LNCaP clone FGC (cell line): Measurements from ENCODE around the gene RHCG.
A peak's percentile ranks its signal among the peaks of the same experiment; 100 is the strongest.

ENCODE experiments used
- DNase-seq: peaks from one replicate; pipeline ENCODE4 v3.0.0-alpha.2; 2011; ENCODE audit warnings: low read depth
- H3K4me3 ChIP-seq: 2 replicates; pipeline ENCODE4 v1.5.1; 2011; ENCODE audit warnings: mild to moderate bottlenecking, low read depth, low read length, control low read depth
- TF ChIP-seq, protein P1 (sequence below): IDR thresholded peaks from 2 replicates; pipeline ENCODE4 v1.5.1; 2012; ENCODE audit warnings: mild to moderate bottlenecking; ENCODE audit not compliant: control insufficient read depth, insufficient read depth; ENCODE audit errors: extremely low read depth

Gene RHCG

GRCh38 chr15:89497231-89497630, 848 bp upstream of the RHCG start:
- no peak for DNase-seq
- no peak overlapping the region for H3K4me3 ChIP-seq
- TF ChIP-seq, protein P1, sequence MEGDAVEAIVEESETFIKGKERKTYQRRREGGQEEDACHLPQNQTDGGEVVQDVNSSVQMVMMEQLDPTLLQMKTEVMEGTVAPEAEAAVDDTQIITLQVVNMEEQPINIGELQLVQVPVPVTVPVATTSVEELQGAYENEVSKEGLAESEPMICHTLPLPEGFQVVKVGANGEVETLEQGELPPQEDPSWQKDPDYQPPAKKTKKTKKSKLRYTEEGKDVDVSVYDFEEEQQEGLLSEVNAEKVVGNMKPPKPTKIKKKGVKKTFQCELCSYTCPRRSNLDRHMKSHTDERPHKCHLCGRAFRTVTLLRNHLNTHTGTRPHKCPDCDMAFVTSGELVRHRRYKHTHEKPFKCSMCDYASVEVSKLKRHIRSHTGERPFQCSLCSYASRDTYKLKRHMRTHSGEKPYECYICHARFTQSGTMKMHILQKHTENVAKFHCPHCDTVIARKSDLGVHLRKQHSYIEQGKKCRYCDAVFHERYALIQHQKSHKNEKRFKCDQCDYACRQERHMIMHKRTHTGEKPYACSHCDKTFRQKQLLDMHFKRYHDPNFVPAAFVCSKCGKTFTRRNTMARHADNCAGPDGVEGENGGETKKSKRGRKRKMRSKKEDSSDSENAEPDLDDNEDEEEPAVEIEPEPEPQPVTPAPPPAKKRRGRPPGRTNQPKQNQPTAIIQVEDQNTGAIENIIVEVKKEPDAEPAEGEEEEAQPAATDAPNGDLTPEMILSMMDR, result no peak

DNA sequence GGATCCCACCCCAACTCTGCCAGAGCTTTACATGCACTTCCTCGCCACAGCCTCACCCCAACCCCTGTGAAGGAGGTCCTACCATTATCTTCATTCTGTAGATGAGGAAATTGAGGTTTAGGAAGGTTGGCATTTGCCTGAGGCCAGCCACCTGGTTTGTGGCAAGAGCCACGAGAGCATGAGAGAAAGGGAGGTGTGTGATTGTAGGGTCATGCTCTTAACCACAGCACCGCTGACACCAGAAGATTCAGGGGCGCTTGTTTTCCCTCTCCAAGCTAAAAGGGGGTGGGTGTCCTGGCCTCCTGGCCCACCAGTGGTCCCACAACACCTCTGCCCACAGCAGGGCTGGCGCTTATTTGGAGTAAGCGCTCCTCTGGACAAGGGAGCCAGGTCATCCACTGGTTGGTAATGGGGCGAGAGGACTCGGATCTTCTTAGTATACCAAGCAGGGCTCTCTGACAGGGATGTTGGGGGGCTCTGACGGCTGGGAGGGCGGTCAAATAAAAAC, 691 bp downstream of the RHCG start:
- no peak for DNase-seq
- H3K4me3 ChIP-seq, result no peak overlapping the region
- TF ChIP-seq, protein P1, result no peak

DNA sequence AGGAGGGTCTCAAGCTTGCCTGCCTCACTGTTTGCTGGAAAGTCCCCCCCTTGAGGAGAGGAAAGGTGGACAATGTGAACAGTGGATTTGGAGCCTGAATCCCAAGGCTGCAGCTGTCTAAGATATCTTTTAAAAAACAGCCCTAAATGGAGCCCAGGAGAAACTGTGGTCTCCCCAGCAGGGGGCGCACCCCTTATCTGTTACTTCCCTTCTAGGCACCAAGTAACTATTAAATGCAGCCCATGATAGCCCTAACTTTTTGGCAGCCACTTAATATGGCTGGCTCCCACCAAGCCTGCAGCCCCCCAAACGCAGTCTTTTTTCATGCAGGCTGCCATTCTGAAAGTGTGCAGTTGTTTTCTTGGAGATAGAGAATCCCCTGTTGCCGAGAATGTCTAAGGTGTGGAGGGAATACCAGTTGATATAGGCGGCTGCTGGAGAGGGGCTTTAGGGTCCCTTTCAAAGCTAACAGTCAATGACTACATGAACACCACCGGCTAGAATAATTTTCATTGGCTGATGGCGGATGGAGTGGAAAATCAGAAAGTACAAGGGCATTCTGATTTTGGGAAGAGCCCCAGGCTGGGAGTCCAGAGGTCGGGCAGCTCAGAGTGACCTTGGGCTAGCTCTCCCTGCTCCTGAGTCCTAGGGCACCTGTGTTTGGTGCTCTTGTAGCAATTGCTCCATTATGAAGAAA, 1.3 kb downstream of the RHCG start:
- no peak for DNase-seq
- TF ChIP-seq, protein P1, result peak; percentile 33; the same call in 1 of the 2 replicates
- H3K4me3 ChIP-seq, result no peak overlapping the region

DNA sequence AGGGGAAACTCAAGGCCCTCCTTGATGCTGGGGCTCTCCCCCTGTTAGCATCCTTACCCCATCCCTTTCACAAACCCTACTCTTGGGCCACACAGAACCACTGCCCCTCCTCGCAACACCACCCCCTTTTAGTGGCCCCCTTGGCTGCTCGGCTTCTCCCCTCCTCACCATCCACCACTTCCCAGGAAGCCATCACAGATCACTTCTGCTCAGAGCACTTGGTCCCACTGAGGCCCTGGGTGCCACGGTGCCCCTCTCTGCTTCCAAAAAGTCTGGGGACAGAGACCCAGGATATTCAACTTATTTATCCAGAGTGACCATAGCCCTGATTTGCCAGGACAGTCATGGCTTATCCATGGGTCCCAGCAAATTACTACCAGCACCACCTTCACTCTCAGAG, 2.4 kb downstream of the RHCG start:
- H3K4me3 ChIP-seq, result no peak overlapping the region
- no peak for DNase-seq
- TF ChIP-seq, protein P1, result no peak

DNA sequence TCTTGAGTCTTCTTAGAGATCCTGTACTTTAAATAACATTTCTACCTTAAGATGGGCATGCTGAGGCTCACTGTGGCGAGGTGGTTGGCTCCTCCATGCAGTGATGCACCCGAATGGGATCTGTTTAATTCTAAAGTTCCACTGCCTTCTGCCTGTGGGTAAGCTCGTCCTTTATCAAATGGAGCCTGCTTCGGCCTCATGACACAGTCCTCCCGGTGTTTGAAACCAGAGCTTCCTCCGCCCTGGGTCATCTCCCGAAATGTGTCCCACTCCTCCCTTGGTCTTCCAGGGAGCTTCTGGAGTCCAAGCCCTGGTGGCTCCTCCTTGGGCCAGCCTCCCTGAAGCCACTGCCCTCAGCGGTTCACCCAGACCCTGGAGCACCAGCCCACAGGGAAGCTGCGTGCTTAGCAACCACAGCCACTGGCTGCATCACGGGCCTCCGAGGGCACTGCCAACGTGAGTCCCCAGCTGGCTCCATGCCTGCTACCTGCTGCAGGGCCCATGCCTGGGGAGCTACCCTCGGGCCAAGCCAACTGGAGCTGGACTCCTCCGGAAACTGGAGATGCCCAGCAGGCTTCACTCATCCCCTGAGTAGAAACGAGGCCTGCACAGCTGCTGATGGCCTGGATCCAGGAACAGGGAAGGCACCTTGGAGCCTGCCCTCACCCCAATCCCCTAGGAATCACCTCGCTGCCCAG, 3.3 kb downstream of the RHCG start:
- TF ChIP-seq, protein P1, result no peak
- H3K4me3 ChIP-seq, result no peak overlapping the region
- no peak for DNase-seq

- TF ChIP-seq, protein P1, result peak; percentile 55
- DNase-seq, result no peak
- no peak overlapping the region for H3K4me3 ChIP-seq
Observed at GRCh38 chr15:89492111-89492641, 4.2 kb downstream of the RHCG start.
